Stomach (tissue), 4 donors: Measurements from ENCODE around the gene GAREM2.

Experiments
- CTCF ChIP-seq, 7 experiments: fragments of 450-650 bp in 4 of 7; fragments of 200-600 bp in 3 of 7; sonication (generic) in 3 of 7; IDR thresholded peaks; one replicate each; pipeline ENCODE4 v1.5.1; 2016 to 2019; ENCODE audit warnings: antibody characterized with exemption in 7 of 7, control low read depth in 2 of 7, mild to moderate bottlenecking in 1 of 7
- POLR2A ChIP-seq, 4 donors: fragments of 450-650 bp; IDR thresholded peaks; one replicate each; pipeline ENCODE4 v1.6.1; 2016; ENCODE audit warnings: antibody characterized with exemption in 4 of 4, control low read depth in 2 of 4, mild to moderate bottlenecking in 1 of 4, moderate library complexity in 1 of 4

- no peak for TF ChIP-seq CTCF (IDR thresholded peaks at IDR 0.05)
- no peak for TF ChIP-seq POLR2A (IDR thresholded peaks at IDR 0.05)
Measured at GRCh38 chr2:26126074-26126473, 46.8 kb upstream of the GAREM2 start.
